ENCODE measurements around the gene MAFB.
A peak's percentile ranks its signal among the peaks of the same experiment; 100 is the strongest.

The MAFB gene

DNA sequence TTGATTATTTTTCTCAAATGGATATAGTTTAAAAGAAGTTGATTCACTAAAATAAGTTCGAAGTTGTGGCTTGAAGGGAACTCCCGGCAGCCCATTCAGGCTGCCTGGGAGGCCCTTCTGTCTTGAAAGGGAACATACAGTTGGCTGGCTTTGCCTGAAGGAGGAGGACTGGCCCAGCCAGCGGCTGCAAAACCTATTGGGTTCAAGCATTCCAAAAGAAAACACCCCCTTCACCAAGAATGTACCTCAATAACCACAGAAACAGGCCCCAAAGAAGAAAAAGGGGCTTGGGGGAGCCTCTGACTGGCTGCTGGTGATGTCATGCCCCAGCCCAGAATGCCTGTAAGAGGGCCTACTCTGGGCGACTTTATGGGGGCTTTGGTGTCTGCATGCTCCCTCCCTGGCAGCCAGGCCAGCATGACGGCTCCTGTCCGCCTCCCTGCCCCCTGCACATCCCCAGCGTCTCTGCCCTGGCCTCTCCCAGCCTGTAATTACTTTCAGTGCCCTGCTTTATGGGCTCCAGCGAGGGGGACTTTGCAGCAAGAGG is 36.5 kb downstream of the MAFB start:
- DNase-seq: no peak

DNA sequence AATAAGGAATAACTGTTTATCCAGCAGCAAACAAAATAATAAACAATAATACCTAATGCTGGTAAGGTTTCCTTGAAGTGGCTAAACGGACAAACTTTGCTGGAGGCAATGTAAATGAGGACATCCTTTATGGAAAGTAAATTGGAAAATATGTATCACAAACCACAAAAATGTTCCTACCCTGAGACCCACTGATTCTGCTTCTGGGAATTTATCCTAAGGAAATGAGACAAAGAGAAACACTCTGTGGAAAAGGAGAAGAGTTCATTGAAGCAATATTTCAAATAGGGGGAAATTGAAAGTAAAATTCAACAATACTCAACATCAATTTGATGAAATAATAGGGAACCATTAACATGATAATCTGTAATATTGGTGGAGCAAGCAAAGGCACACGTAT is 37.9 kb downstream of the MAFB start:
- no peak for DNase-seq

DNA sequence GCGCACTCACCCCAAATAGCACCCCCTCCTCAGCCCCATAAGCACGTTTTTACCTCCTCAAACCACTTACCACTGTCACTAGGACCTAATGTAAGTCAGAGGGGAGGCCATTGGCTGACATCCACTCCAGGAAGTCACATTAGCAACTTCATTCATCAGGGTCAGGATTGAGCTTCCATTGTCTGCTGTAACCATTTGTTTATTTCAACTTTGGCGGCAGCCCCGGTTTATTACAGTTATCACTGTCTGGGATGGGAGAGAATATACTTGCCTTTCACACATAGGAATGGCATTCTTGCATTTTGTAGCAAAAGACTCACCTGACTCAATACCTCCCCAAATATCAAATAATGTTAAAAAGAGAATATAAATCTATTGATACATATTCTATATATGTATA is 38.3 kb downstream of the MAFB start:
- DNase-seq: no peak

DNA sequence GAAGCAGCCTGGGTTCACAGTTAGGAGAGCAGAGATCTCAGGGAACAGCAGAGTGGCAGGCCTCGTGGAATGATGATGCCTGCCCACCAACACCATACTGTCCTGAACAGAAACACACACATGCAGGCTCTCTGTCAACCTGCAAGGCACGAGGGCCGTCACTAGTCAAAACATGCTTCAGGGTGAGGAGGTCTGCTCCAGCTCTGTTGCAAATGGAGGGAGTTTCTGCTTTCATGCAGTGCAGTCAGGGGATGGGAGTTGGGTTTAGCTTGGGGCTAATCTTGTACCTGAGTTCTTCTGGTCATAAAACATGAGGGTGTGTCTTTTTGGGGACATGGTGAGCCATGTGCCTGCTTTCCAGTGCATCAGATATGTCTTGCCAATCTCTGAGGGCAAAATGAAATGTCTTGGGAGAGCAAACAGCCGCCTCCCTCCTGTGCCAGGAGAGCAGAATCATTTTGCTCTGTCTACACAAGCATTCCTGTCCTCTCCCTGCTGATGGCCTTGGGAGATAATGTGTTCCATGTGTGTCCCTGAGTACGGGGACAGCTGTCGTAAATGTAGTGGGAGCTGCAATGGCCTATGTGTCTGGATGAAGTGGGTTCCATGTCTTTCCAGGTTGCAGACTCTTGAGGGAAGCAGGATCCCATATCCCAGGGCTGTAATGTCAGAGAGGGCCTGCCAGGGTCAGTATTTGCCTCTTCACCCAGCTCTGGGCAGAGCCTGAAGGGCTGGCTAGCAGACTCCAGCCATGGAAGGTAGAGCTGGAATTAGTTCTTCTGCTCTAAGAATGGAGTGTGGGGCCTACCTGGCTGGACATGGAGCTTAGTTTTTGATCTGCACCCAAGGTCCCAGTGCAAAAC is 40.6 kb downstream of the MAFB start:
- no peak for DNase-seq

DNA sequence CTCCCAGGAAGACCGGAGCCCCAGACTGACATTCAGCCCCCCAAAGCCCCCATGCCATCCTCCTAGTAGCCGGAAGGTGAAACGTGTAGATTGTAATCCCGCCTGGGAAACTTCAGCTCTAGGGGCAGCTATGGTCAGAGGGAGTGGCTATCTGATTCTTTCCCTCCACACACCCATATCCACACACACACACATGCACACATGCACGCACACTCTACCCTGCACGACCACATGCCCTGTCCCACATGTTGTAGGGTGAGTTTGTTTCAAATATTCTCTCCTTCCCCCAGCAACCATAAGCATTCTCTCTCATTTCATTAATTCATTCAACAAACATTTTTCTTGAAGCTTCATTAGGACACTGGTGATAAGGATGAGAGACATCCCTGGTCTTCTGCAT is 42.2 kb downstream of the MAFB start:
- DNase-seq: no peak

DNA sequence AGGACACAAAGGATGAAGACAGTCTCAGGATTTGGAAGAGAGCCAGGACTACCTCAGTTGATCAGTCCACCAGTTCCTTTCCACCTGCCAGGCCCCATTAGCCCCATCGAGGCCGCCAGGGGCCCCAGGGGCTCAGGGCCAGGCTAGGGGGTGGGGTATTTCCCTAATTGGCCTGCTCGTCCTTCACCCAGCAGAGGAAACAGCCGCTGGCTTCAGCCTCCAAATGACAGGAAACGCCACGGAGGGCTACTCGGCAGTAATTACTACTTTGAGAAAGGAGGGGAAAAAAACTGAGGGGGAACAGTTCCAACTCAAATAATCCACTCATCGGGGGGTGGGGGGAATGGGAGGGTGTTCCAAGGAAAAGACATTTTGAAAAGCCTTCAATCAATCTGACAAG is 42.7 kb downstream of the MAFB start:
- DNase-seq: peak; percentile 89

DNA sequence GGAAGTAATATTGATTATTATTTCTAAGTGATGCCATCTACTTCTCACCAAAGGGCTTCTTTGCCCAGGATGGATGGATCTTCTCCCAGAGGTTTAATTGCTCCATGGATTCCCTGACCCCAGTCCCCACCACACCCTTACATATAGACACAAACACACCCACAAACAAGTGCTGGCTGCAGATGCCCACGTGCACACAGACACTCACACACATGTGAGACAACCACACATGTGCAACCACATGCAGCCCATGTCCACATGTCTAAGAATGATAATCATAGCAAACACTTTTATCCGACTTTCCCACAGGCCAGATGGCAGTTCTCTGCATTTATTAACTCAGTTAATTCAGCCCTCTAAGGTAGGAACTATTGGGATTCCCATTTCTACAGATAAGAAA is 44.2 kb downstream of the MAFB start:
- no peak for DNase-seq

DNA sequence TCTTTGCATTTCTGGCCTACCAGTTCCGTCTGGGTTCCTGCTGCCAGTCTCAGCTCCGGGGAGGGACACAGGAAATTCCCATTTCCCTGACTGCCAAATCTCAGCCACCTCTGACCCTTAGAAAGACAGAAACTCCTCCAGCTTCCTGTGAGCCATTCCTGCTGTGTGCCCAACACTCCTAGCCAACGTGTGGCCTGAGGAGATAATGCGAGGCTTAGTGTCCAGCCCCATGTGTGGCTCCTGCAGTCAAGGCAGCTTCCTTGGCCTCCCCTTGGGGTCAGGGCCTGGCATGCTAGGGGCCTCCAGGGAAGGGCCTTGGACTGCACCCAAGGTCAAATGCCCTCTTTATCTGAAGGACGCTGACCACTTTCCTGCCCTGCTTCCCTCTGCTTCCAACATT is 45.1 kb downstream of the MAFB start:
- no peak for DNase-seq

DNA sequence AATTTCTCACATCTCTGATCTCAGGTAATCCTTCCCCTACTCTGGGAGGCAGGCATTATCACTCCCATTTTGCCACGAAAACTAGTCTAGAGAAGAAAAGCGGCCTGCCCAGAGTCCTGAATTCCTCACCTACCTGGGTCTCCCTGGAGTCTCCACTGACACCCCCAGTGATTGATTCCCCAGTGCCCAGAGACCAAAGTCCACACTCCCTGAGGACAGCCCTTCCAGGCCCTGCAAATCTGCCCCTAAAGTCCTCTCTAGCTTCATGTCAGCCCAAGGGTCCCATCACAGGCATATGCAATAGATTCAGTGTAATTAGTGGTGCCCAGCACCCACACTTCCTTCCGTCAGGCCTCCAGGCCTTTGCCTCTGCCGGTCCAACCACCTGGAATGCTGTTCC is 47.2 kb downstream of the MAFB start:
- DNase-seq: no peak

DNA sequence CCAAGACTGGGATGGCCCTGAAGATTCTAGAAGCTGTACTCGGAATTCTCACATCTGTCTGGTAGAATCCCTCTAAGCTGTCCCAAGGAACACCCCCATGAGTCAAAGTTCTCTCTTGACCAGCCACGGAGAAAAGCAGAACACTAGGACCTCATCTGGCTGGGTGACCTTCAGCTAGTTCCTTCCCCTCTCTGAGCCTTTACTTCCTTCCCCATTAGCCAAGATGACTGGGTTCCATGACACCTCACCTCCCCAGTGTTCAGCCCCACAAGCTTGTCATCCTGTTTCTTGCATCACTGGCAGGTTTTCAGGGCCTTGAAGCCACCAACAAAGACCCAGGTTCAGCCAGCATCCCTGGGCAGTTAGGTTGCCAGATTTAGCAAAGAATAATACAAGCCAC is 47.8 kb downstream of the MAFB start:
- DNase-seq: no peak

DNA sequence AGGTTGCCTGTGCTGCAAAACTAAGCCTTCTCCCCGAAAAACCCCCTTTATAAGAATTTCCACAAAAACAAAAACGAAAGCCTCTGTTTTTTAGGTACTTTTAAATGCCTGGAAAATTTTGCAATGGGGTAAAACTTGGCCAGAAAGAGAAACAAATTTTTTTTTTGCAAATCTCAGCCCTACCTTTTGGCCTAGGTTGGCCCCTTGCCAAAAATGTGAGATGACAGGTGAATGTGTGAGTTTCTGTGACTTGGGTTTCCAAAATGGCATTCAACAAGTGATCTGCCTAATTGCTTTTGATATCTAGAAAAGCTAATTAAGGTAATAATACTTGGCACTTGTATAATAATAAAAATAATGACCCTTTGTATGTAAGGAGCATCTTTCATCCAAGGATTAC is 48.4 kb downstream of the MAFB start:
- no peak for DNase-seq

DNA sequence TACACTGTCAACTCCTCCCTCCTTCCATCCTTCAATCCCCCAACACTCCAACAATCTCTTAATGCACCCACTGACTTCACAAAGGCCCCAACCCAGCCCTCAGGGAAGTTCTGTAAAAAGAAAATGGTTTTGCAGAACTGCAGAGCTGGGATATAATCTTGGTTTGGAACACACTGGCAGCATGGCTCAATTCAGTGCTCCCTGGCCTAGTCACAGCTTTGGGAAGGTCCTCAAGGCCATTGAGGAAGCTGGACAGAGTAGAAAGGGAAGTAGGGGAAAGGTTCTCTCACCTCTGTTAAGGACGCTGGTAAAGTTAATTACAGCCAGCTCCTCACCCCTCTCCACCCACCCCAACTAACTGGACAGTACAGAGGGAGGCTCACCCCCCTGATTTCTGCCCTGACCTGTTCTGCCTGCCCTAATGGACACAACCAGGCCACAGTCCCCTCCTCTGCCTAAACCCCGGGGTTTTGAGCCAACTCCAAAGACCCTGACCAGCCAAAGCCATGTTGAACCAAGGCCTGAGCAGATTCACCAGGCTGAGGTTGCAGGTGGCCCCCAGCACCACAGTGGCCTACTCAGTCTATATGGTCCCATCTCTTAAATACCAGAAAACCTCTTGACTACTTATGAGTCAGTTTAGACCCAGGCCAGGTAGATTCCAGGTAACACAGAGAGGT is 49.2 kb downstream of the MAFB start:
- no peak for DNase-seq

DNA sequence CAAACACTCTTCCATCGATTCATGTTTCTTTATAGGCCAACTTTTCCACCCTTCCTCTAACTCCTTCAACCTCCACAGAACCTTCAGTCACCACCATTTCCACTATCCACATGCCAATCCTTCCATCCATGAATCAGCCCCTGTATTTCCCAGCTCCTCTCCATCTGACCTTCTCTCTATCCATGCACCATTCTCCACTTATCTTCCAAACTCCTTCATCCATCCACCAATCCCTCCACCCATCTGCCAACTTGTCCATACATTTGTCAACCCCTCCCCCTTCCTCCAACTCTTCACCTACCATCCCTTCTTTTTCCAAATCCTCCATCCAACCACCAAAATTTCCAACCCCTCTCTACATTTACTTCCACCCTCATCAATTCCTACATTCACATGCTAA is 49.9 kb downstream of the MAFB start:
- DNase-seq: no peak

DNA sequence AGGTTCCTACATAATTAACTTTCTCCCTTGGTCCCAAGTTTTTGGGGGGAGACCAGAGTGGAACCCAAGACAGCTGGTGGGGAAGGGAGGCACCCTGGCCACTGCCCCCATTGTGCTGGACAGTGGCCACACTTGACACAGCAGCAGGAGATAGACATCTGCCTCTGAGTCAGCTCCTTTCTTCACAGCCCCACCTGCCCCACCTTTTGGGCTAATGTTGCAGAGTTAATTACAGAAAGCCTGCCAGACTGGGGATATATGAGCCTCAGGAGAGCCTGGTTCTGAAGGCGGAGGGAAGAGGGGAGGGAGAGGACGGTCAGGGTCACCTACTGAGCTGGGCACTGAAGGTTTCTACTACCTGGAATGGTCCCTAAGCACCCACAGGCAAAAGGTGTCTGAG is 50.6 kb downstream of the MAFB start:
- DNase-seq: peak; percentile 11

DNA sequence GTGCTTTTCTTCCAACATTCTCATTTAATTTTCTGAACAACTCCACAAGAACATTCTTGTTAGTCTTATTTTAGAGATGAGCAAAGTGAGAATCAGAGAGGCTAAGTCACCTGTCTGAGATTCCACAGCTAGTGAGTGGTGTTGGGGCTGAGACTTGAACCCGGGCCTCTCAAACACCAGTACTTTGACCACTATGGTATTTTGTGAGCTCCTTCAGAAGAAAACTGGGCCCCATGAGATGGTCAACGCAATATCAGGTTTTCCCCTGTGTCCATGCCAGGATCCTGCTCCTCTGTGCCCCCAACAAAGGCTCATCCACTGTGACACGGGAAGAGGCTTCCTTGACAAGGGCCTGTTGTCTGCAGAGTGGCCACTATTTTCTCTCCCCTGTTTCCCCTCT is 51.9 kb downstream of the MAFB start:
- DNase-seq: no peak

DNA sequence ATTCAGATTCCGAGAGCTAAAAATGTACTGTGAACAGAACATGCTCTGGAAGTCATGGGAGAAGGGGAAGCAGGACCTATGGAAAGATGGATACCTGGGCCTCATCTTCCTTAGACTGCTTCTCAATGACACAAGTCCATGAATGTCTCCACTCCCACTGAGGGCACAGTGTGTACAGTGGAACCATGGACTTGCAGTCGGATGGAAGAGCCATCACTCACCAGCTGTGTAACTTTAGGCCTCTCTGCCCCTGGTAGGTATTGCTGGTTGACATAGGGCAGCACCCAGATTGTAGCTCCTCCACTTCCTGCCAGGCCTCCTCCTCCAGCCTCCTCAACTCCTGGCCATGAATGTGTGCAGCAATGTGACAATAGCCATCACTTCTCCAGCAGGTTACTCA is 52.5 kb downstream of the MAFB start:
- DNase-seq: no peak

DNA sequence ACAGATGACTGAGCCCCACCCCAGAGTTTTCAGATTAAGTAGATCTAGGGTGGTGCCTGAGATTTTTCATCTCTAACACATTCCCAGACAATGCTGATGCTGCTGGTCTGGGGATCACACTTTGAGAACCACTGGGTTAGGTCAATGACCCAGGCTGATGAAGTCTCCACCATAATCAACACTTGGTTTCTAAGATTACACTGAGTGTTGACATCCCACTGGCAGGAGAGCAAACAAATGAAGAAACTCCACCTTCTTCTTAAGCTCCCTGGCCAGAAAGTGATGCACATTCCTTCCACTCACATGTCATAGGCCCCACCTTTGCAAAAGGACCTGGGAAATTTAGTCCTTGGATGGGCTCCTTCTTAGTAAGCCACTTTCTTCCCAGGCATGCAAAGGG is 53.1 kb downstream of the MAFB start:
- no peak for DNase-seq

Measured in NCI-H1092 treated with DMSO at 0.1 percent for 48 hours (cell line).